Upper lobe of left lung (tissue), 4 donors: ENCODE results near the gene HMGB3.

ENCODE experiments used
- CTCF ChIP-seq, 6 experiments: fragments of 450-650 bp in 4 of 6; fragments of 200-600 bp in 2 of 6; sonication (generic) in 2 of 6; IDR thresholded peaks; one replicate each; pipeline ENCODE4 v1.5.1; 2016 to 2019; ENCODE audit warnings: antibody characterized with exemption in 6 of 6
- EP300 ChIP-seq, 4 donors: sonication (generic); formaldehyde crosslinking; IDR thresholded peaks; one replicate each; pipeline ENCODE4 v1.5.1; 2017; ENCODE audit warnings: antibody characterized with exemption in 4 of 4, control low read depth in 2 of 4
- POLR2A ChIP-seq, 4 donors: fragments of 450-650 bp; IDR thresholded peaks; one replicate each; pipeline ENCODE4 v1.5.1; 2016 to 2017; ENCODE audit warnings: antibody characterized with exemption in 4 of 4, mild to moderate bottlenecking in 2 of 4

- TF ChIP-seq CTCF (IDR thresholded peaks at IDR 0.05) (no peak), EP300 (IDR thresholded peaks at IDR 0.05) (no peak), POLR2A (IDR thresholded peaks at IDR 0.05) (no peak)
Observed at GRCh38 chrX:150967786-150968185, 15.3 kb upstream of the HMGB3 start.
